IMR-90 (cell line): ENCODE measurements around the gene CNIH1. TPM values are rescaled to one million over a fixed set of nuclear protein-coding genes. Genes with fewer than 3 reads are reported as not detected.

Experiments used
- ATAC-seq: fragments of 200-7000 bp; cut with Tn5 transposase; 2 replicates; pipeline ENCODE4 v1.9.1; 2020; ENCODE audit warnings: low read depth, mild to moderate bottlenecking, moderate library complexity
- BruUV-seq: library from RNA; stranded (reverse); fragments of 400-500 nt; replicated peaks from 2 replicates; lab custom pipeline; 2021; lab: Mats Ljungman, UMichigan
- CTCF ChIA-PET: fragments of 300-600 bp; formaldehyde crosslinking; extraction: SDS; loops from one replicate; lab custom pipeline; 2021; ENCODE audit warnings: antibody characterized with exemption; lab: Yijun Ruan, JAX
- POLR2A ChIA-PET: fragments of 300-600 bp; sonication (Branson Sonifier 250); formaldehyde crosslinking; loops from one replicate; lab custom pipeline; 2022; ENCODE audit warnings: antibody characterized with exemption; ENCODE audit not compliant: unreplicated experiment; lab: Charles Lee
- DNase-seq: peaks from one replicate; pipeline ENCODE4 v3.0.0; 2013
- H2AFZ ChIP-seq: replicated peaks from 2 replicates; pipeline ENCODE3; 2013; ENCODE audit warnings: low read length, mild to moderate bottlenecking; ENCODE audit not compliant: poor library complexity
- H2AK5ac ChIP-seq: 2 replicates; pipeline ENCODE4 v1.6.1; 2013; ENCODE audit warnings: low read depth, low read length, inconsistent platforms
- H2AK9ac ChIP-seq: replicated peaks from 2 replicates; pipeline ENCODE3; 2013; ENCODE audit warnings: mild to moderate bottlenecking, low read depth, low read length, moderate library complexity; ENCODE audit not compliant: poor library complexity
- H2BK120ac ChIP-seq: 2 replicates; pipeline ENCODE4 v1.6.1; 2013; ENCODE audit warnings: low read depth, low read length, inconsistent platforms
- H2BK15ac ChIP-seq: 3 replicates; pipeline ENCODE4 v1.6.1; 2013; ENCODE audit warnings: low read depth, low read length, inconsistent platforms
- H2BK20ac ChIP-seq: 2 replicates; pipeline ENCODE4 v1.6.1; 2013; ENCODE audit warnings: low read depth, mild to moderate bottlenecking, inconsistent platforms, low read length, moderate library complexity
- H2BK5ac ChIP-seq: 2 replicates; pipeline ENCODE4 v1.6.1; 2013; ENCODE audit warnings: mild to moderate bottlenecking, low read depth, low read length, inconsistent platforms; ENCODE audit not compliant: poor library complexity, severe bottlenecking
- H3K14ac ChIP-seq: replicated peaks from 2 replicates; pipeline ENCODE4 v1.6.1; 2013; ENCODE audit warnings: low read depth, low read length, inconsistent platforms
- H3K18ac ChIP-seq: 2 replicates; pipeline ENCODE4 v1.6.1; 2013; ENCODE audit warnings: low read depth, low read length, control low read depth
- H3K23ac ChIP-seq: 2 replicates; pipeline ENCODE4 v1.6.1; 2013; ENCODE audit warnings: low read depth, low read length, inconsistent platforms
- H3K27ac ChIP-seq: 2 replicates; pipeline ENCODE4 v1.5.1; 2013; ENCODE audit warnings: mild to moderate bottlenecking, control low read depth, low read length; ENCODE audit not compliant: insufficient read depth
- H3K27me3 ChIP-seq: 2 replicates; pipeline ENCODE4 v1.6.1; 2013; ENCODE audit warnings: low read length; ENCODE audit not compliant: control insufficient read depth, insufficient read depth
- H3K36me3 ChIP-seq: 2 replicates; pipeline ENCODE4 v1.6.1; 2013; ENCODE audit warnings: low read length, mixed read lengths; ENCODE audit not compliant: control insufficient read depth, insufficient read depth
- H3K4ac ChIP-seq: 2 replicates; pipeline ENCODE4 v1.6.1; 2013; ENCODE audit warnings: low read depth, low read length, inconsistent platforms
- H3K4me1 ChIP-seq: 2 replicates; pipeline ENCODE4 v1.6.1; 2013; ENCODE audit warnings: low read length, mixed read lengths; ENCODE audit not compliant: control insufficient read depth, insufficient read depth
- H3K4me2 ChIP-seq: 2 replicates; pipeline ENCODE4 v1.6.1; 2013; ENCODE audit warnings: low read depth, mild to moderate bottlenecking, control low read depth, low read length, moderate library complexity
- H3K4me3 ChIP-seq: 2 replicates; pipeline ENCODE4 v1.5.1; 2013; ENCODE audit warnings: low read depth, mild to moderate bottlenecking, control low read depth, low read length, moderate library complexity; ENCODE audit not compliant: insufficient read depth
- H3K56ac ChIP-seq: 2 replicates; pipeline ENCODE4 v1.6.1; 2013; ENCODE audit warnings: low read length, inconsistent platforms; ENCODE audit not compliant: insufficient read depth; ENCODE audit errors: extremely low read depth
- H3K79me1 ChIP-seq, 2 experiments: 2 replicates each; pipeline ENCODE4 v1.6.1; 2013; ENCODE audit warnings: low read length in 2 of 2, inconsistent platforms in 1 of 2, low read depth in 1 of 2
- H3K9ac ChIP-seq: 2 replicates; pipeline ENCODE4 v1.6.1; 2013; ENCODE audit warnings: low read depth, low read length, control low read depth
- H3K9me1 ChIP-seq: 2 replicates; pipeline ENCODE4 v1.6.1; 2013; ENCODE audit warnings: low read length, inconsistent platforms; ENCODE audit not compliant: insufficient read depth
- H3K9me3 ChIP-seq: 2 replicates; pipeline ENCODE4 v1.6.1; 2013; ENCODE audit warnings: low read length; ENCODE audit not compliant: control insufficient read depth, insufficient read depth
- H4K20me1 ChIP-seq: 2 replicates; pipeline ENCODE4 v1.6.1; 2013; ENCODE audit warnings: low read length, inconsistent platforms; ENCODE audit not compliant: insufficient read depth
- H4K5ac ChIP-seq: 2 replicates; pipeline ENCODE4 v1.6.1; 2013; ENCODE audit warnings: mild to moderate bottlenecking, low read depth, low read length, control low read depth
- H4K8ac ChIP-seq, 2 experiments: 2 replicates each; pipeline ENCODE4 v1.6.1; 2013; ENCODE audit warnings: low read depth in 2 of 2, low read length in 2 of 2, control low read depth in 1 of 2, inconsistent platforms in 1 of 2
- H4K91ac ChIP-seq: 2 replicates; pipeline ENCODE4 v1.6.1; 2013; ENCODE audit warnings: low read depth, low read length, inconsistent platforms; ENCODE audit not compliant: insufficient read depth
- CHD1 ChIP-seq: IDR thresholded peaks from 2 replicates; pipeline ENCODE4 v1.6.1; 2012; ENCODE audit warnings: low read depth, low read length, improper control_type of control experiment
- MXI1 ChIP-seq: IDR thresholded peaks from 2 replicates; pipeline ENCODE4 v1.6.1; 2012; ENCODE audit warnings: low read depth, mild to moderate bottlenecking, low read length, moderate library complexity, borderline replicate concordance
- RFX5 ChIP-seq: IDR thresholded peaks from 2 replicates; pipeline ENCODE4 v1.8.0; 2012; ENCODE audit warnings: low read depth, mild to moderate bottlenecking, low read length, moderate library complexity
- WGBS, 2 experiments: methylation state at CpG; one replicate each; pipeline versions ENCODE4 v1.1.5 to v1.1.7; 2013; ENCODE audit warnings: missing lambda C conversion rate in 2 of 2; ENCODE audit not compliant: insufficient read length in 1 of 2; ENCODE audit errors: extremely low coverage in 2 of 2; 5-methylcytosine and 5-hydroxymethylcytosine counted together
- dilution Hi-C: fragments of 300-500 bp; cut with HindIII; formaldehyde crosslinking; loops from one replicate; pipeline ENCODE4 v1.14.3; 2018; ENCODE audit warnings: low sequenced_read_pairs; ENCODE audit not compliant: unreplicated experiment
- in situ Hi-C: fragments of 300-500 bp; cut with MboI; formaldehyde crosslinking; loops from 3 replicates; pipeline ENCODE4 v1.14.3; 2019; ENCODE audit warnings: low sequenced_read_pairs, inconsistent platforms, mixed read lengths
- intact Hi-C: fragments of 100-400 bp; cut with micrococcal nuclease; formaldehyde crosslinking; loops from 2 replicates; pipeline ENCODE4 v1.10.0; 2022
- polyA plus RNA-seq, 3 experiments: library from polyadenylated mRNA; depleted of rRNA; stranded (reverse); fragments of >200 nt; gene quantifications; 2 replicates each; pipeline ENCODE4 v1.2.3, GENCODE V29; 2012; ENCODE audit warnings: low replicate concordance in 1 of 3
- total RNA-seq: library from RNA; depleted of rRNA; stranded (reverse); fragments of >200 nt; gene quantifications from 2 replicates; pipeline ENCODE4 v1.2.3, GENCODE V29; 2012
- TF ChIP-seq, protein P1 (sequence below): fragments of 150-350 bp; IDR thresholded peaks from 2 replicates; pipeline ENCODE4 v1.6.1; 2016; ENCODE audit warnings: low read depth, mild to moderate bottlenecking, low read length, moderate library complexity, borderline replicate concordance

Gene CNIH1
- total and polyA plus RNA-seq, 2 of the 4 experiments (the other 2 are of a cell fraction): 244 to 284 TPM

DNA sequence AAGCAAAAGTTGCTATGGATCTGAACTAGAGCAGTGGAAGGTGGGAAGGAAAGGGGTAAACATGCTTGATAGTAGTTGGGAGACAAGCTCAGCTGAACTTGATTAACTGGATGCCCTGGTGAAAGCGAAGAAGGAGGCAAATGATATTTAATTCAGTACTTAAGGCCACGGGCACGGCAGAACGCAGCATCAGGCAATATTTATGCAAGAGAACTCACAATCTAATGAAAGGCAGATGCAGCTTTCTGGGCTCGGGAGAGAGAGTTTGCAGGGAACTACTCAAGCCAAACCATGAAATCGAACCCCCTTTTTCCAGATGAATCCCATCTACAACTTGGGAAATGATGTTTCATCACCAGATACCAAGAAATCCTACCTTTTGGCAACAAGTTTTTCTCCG, 3.5 kb upstream of the CNIH1 start:
- Histone ChIP-seq H4K5ac (no peak overlapping the region), H4K8ac (no peak overlapping the region), H3K9me3 (no peaks in the 10 kb centered on the region), H3K27ac (no peak overlapping the region), H3K36me3 (no peaks in the 10 kb centered on the region), H3K18ac (no peak overlapping the region), H3K4me2 (no peak overlapping the region), H3K27me3 (no peaks in the 10 kb centered on the region), H2BK15ac (no peak overlapping the region), H4K91ac (no peak overlapping the region), H3K23ac (no peak overlapping the region), H2BK120ac (no peak overlapping the region), H2BK5ac (no peak overlapping the region), H3K4me3 (no peak overlapping the region), H3K14ac (no peak overlapping the region), H3K4ac (no peak overlapping the region), H3K79me1 (peaks cover 0 to 8% of the 10 kb centered on the region in 2 experiments; a peak in 2 of 4 replicates), H3K9ac (no peak overlapping the region), H2BK20ac (no peak overlapping the region), H2AK5ac (no peak overlapping the region), H3K9me1 (no peaks in the 10 kb centered on the region; the same call in 1 of the 2 replicates), H2AFZ (no peak overlapping the region), H4K20me1 (no peaks in the 10 kb centered on the region; the same call in 1 of the 2 replicates), H2AK9ac (no peak overlapping the region), H3K56ac (no peak overlapping the region), H3K4me1 (peaks cover 3% of the 10 kb centered on the region)
- no peak for DNase-seq
- no TSS peak for BruUV-seq
- 86% methylated on average over 6 of the region's 7 CpGs; no CpG with 5 or more reads in 1 of the 2 experiments for WGBS, 2 experiments
- in situ Hi-C loops: no loop called here
- ATAC-seq: no peak
- dilution Hi-C loops: no loop called here
- intact Hi-C loops: loop anchor here (5.0 kb wide), 1 partner anchor 77 kb away; no protein-coding TSS in a partner anchor
- ChIA-PET CTCF (no interaction called here), POLR2A (no interaction called here)
- TF ChIP-seq, protein P1, sequence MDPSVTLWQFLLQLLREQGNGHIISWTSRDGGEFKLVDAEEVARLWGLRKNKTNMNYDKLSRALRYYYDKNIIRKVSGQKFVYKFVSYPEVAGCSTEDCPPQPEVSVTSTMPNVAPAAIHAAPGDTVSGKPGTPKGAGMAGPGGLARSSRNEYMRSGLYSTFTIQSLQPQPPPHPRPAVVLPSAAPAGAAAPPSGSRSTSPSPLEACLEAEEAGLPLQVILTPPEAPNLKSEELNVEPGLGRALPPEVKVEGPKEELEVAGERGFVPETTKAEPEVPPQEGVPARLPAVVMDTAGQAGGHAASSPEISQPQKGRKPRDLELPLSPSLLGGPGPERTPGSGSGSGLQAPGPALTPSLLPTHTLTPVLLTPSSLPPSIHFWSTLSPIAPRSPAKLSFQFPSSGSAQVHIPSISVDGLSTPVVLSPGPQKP: no peak
- TF ChIP-seq RFX5 (no peak), CHD1 (no peak), MXI1 (no peak)
